Glutamatergic neuron (in vitro differentiated cells): ENCODE data around the gene EGLN3. TPM values are rescaled to one million over a fixed set of nuclear protein-coding genes. Genes with fewer than 3 reads are reported as not detected.

ENCODE experiments used
- DNase-seq: peaks from one replicate; pipeline ENCODE4 v3.0.0; 2022
- H3K27ac Mint-ChIP-seq: one replicate; pipeline ENCODE4 v1.8.0; 2020; ENCODE audit warnings: mild to moderate bottlenecking, mixed read lengths, inconsistent platforms; ENCODE audit not compliant: unreplicated experiment
- H3K27me3 Mint-ChIP-seq: one replicate; pipeline ENCODE4 v1.8.0; 2020; ENCODE audit warnings: mild to moderate bottlenecking, moderate library complexity, mixed read lengths, inconsistent platforms; ENCODE audit not compliant: unreplicated experiment
- H3K36me3 Mint-ChIP-seq: one replicate; pipeline ENCODE4 v1.8.0; 2020; ENCODE audit warnings: mild to moderate bottlenecking, mixed read lengths, inconsistent platforms; ENCODE audit not compliant: unreplicated experiment
- H3K4me1 Mint-ChIP-seq: one replicate; pipeline ENCODE4 v1.8.0; 2020; ENCODE audit warnings: mild to moderate bottlenecking, low read depth, mixed read lengths, inconsistent platforms; ENCODE audit not compliant: unreplicated experiment
- H3K4me3 Mint-ChIP-seq: one replicate; pipeline ENCODE4 v1.8.0; 2020; ENCODE audit warnings: mild to moderate bottlenecking, mixed read lengths, inconsistent platforms; ENCODE audit not compliant: unreplicated experiment
- H3K9me3 Mint-ChIP-seq: one replicate; pipeline ENCODE4 v1.8.0; 2020; ENCODE audit warnings: mild to moderate bottlenecking, moderate library complexity, mixed read lengths, inconsistent platforms; ENCODE audit not compliant: unreplicated experiment
- total RNA-seq: library from RNA; stranded (reverse); fragmentation: NEBNext Ultra II Directional; extraction: Animal tissue kit (Norgen Biotek cat#: 25700); gene quantifications from one replicate; pipeline ENCODE4 v1.2.1, GENCODE V29; 2021; ENCODE audit not compliant: unreplicated experiment
- TF ChIP-seq, protein P1 (sequence below): fragments of 200-600 bp; sonication (generic); IDR thresholded peaks from one replicate; pipeline ENCODE4 v1.5.0; 2021; ENCODE audit not compliant: partially characterized antibody, unreplicated experiment

EGLN3 gene
- total RNA-seq, 1 donor from 2014 or later: 1.9 TPM

GRCh38 chr14:33956640-33957039, 5.8 kb upstream of the EGLN3 start:
- Mint-ChIP-seq H3K4me1 (no peaks in the 10 kb centered on the region), H3K9me3 (peaks cover 1% of the 10 kb centered on the region), H3K4me3 (no peak overlapping the region), H3K27me3 (peaks cover 3% of the 10 kb centered on the region), H3K36me3 (no peaks in the 10 kb centered on the region), H3K27ac (no peak overlapping the region)
- no peak for DNase-seq
- TF ChIP-seq, protein P1, sequence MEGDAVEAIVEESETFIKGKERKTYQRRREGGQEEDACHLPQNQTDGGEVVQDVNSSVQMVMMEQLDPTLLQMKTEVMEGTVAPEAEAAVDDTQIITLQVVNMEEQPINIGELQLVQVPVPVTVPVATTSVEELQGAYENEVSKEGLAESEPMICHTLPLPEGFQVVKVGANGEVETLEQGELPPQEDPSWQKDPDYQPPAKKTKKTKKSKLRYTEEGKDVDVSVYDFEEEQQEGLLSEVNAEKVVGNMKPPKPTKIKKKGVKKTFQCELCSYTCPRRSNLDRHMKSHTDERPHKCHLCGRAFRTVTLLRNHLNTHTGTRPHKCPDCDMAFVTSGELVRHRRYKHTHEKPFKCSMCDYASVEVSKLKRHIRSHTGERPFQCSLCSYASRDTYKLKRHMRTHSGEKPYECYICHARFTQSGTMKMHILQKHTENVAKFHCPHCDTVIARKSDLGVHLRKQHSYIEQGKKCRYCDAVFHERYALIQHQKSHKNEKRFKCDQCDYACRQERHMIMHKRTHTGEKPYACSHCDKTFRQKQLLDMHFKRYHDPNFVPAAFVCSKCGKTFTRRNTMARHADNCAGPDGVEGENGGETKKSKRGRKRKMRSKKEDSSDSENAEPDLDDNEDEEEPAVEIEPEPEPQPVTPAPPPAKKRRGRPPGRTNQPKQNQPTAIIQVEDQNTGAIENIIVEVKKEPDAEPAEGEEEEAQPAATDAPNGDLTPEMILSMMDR: no peak

DNA sequence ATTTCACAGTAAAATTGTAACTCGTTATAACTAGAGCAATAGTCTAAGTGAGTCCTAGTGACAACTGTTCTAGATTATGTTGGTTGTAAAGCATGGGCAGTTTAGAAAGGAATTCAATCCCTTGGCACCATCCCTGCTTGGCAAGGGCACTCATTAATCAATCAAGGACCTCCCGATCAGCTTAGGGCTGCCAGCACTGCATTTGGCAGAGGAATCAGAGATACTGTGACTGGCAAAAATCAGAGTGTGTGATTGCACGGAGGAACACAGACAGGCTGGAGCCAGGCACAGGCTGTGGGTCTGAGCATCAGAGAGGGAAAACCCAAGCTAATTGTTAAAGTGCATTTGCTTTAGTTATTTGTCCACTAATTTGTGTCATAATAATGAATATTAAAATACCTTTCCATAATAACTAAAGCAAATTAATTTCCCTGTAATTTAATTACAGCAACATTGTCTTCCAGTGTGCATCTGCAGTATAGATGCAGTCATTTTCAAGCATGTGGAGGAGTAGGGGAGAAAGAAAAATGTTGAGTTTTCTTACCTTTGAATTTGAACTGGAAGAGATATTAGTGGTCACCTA, 3.2 kb upstream of the EGLN3 start:
- H3K27ac Mint-ChIP-seq: no peak overlapping the region
- peaks cover 3% of the 10 kb centered on the region for H3K27me3 Mint-ChIP-seq
- no peak overlapping the region for H3K4me3 Mint-ChIP-seq
- TF ChIP-seq, protein P1: no peak
- peaks cover 3% of the 10 kb centered on the region for H3K9me3 Mint-ChIP-seq
- peaks cover 8% of the 10 kb centered on the region for H3K4me1 Mint-ChIP-seq
- H3K36me3 Mint-ChIP-seq: no peaks in the 10 kb centered on the region
- DNase-seq: no peak

- TF ChIP-seq, protein P1: no peak
- Mint-ChIP-seq H3K36me3 (no peaks in the 10 kb centered on the region), H3K27ac (no peak overlapping the region), H3K27me3 (peaks cover 5% of the 10 kb centered on the region), H3K4me3 (no peak overlapping the region), H3K4me1 (peaks cover 8% of the 10 kb centered on the region), H3K9me3 (peaks cover 3% of the 10 kb centered on the region)
- DNase-seq: no peak
Measured at GRCh38 chr14:33952541-33952940, 1.7 kb upstream of the EGLN3 start.

DNA sequence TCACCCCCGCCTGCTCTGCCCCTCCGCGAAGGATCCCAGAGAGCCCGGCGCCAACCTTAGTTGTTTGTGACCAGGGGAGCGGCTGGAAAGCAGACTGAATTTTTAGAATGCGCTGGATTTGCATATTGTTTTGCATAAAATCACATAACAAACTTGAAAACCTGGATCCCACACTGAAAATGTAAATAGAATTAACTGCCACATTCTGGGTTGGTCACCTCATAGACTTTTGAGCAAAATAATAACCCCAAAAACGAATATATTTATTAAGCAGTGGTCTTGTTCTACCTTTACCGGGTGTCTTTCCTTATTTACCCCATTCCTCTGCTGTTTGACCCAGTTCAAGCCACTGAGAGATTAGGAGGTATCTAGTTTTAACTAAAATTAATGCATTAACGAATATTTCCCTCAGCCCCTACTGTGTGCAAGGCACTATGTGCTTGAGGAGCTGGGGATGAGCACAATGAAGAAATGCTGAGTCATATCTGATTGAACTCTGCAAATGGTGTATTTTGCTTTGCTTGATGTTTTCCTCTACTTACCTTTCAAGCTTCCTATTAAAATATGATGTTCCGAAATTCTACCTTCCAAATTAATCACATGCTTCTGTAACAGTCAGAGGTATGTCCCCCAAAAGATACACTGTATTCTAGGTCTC, 438 bp upstream of the EGLN3 start:
- Mint-ChIP-seq H3K4me3 (peak overlapping the region; percentile 78), H3K36me3 (no peaks in the 10 kb centered on the region), H3K27me3 (peaks cover 5% of the 10 kb centered on the region), H3K27ac (no peak overlapping the region), H3K9me3 (peaks cover 3% of the 10 kb centered on the region), H3K4me1 (peaks cover 8% of the 10 kb centered on the region)
- TF ChIP-seq, protein P1: no peak
- no peak for DNase-seq

DNA sequence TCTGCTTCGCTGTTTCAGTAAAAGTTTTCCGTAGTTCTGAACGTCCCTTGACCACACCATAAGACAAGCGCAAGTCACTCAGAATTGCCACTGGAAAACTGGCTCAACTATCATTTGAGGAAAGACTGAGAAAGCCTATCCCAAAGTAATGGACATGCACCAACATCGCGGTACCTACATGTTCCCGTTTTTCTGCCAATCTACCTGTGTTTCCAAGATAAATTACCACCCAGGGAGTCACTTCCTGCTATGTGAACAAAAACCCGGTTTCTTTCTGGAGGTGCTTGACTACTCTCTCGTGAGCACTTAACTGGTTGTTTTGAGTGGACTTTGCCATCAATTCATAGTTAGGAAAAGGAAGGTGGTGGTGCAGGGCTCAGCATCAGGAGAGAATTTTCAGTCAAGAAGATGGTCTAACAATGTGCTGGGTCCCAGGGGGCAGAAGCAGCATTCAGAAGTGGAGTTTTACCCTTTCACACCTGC, 1.4 kb downstream of the EGLN3 start:
- peaks cover 8% of the 10 kb centered on the region for H3K4me1 Mint-ChIP-seq
- peak overlapping the region; percentile 78 for H3K4me3 Mint-ChIP-seq
- H3K27ac Mint-ChIP-seq: no peak overlapping the region
- no peaks in the 10 kb centered on the region for H3K36me3 Mint-ChIP-seq
- H3K27me3 Mint-ChIP-seq: peaks cover 5% of the 10 kb centered on the region
- peaks cover 2% of the 10 kb centered on the region for H3K9me3 Mint-ChIP-seq
- DNase-seq: no peak
- TF ChIP-seq, protein P1: no peak
